Motor neuron (in vitro differentiated cells): ENCODE results near the gene CNGA3. TPM values are rescaled to one million over a fixed set of nuclear protein-coding genes. Genes with fewer than 3 reads are reported as not detected.

ENCODE experiments used
- ATAC-seq, 8 experiments: fragments of 200-7000 bp; cut with Tn5 transposase; replicated peaks in 6 of 8; 2 replicates each; pipeline ENCODE4 v1.8.0; 2021; ENCODE audit warnings: mild to moderate bottlenecking in 8 of 8, moderate library complexity in 8 of 8
- H3K27ac ChIP-seq, 2 donors: fragments of 250-450 bp; sonication (Bioruptor Pico); 2 replicates each; pipeline ENCODE4 v1.9.0; 2021; ENCODE audit warnings: antibody characterized with exemption in 2 of 2, mild to moderate bottlenecking in 2 of 2, moderate library complexity in 1 of 2
- H3K4me1 ChIP-seq, 2 donors: fragments of 250-450 bp; sonication (Bioruptor Pico); replicated peaks in 1 of 2; 2 replicates each; pipeline ENCODE4 v1.6.1; 2021; ENCODE audit warnings: antibody characterized with exemption in 2 of 2, mild to moderate bottlenecking in 2 of 2, moderate library complexity in 1 of 2
- H3K4me3 ChIP-seq, 5 donors: fragments of 250-450 bp; sonication (Bioruptor Pico); 2 replicates each; pipeline ENCODE4 v1.9.0; 2021; ENCODE audit warnings: antibody characterized with exemption in 5 of 5, mild to moderate bottlenecking in 5 of 5, moderate library complexity in 4 of 5
- WGBS, 10 experiments: fragments of 450-650 bp; shearing (Covaris generic); methylation state at CpG; one replicate each; pipeline ENCODE4 v1.0.0; 2022; 5-methylcytosine and 5-hydroxymethylcytosine counted together
- in situ Hi-C, 9 experiments: fragments of 400-800 bp; cut with MboI; loops; one replicate each; pipeline ENCODE4 v1.15.0; 2021; ENCODE audit warnings: low sequenced_read_pairs in 9 of 9, low pct_unique_long_range_greater_than_20kb in 2 of 9; ENCODE audit not compliant: unreplicated experiment in 9 of 9
- total RNA-seq, 8 experiments: library from RNA; unstranded; fragments of 300-600 nt; gene quantifications; 2 replicates each; pipeline versions ENCODE4 v1.2.3 to v1.2.4, GENCODE V29; 2022

Gene CNGA3
- total RNA-seq, 8 experiments from 2014 or later: 1.1 to 13.5 (median 3.1) TPM

DNA sequence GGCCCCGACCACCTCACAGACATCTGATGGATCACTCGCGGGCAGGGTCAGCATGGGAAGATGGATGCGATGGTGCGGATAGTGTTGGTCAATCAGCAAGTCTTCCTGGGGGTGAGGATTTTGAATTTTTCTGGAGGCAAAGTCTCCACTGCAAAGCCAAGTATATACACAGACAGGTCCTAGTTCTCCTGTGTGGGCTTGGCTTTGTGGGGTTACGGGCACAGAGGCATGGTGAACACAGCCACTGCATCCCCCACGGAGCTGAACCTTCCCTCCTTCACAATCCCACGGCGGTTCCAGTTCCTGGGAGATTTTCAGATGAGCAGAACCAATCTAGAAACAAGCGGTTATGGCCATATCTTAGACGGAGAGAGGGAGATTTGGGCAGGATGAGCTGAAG lies 35.8 kb downstream of the CNGA3 start:
- ATAC-seq: no peak
- Histone ChIP-seq H3K4me1 (peaks cover 17% of the 10 kb centered on the region in 2 donors), H3K27ac (no peak overlapping the region), H3K4me3 (no peak overlapping the region)
- WGBS, 10 experiments: 20 to 100% (median 87%) methylated on average over 2 to 10 of the region's 11 CpGs; no CpG with 5 or more reads in 4 of the 10 experiments
- in situ Hi-C loops: loop anchor here in 7 of 9 experiments (10.0 to 25.0 kb wide), 4 partner anchors 370 to 645 kb away; no protein-coding TSS in a partner anchor

DNA sequence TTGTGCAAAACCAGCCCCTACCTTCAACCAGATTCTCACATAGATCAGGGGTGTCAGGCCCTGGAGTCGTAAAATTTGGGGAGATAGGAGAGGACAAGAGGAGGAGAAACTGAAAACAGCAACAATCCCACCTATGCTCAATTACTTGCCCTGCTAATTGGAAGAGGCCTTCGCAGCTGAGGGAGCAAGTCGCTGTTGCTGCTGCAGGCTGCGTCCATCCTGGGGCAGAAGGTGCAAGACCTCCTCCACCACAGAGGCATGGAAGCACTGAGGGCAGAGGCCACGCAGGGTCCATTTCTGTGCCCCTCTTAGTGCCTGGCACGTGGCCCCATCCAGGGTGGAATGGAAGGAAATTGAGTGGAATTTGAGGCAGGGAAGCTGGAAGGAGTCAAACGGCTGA lies 36.5 kb downstream of the CNGA3 start:
- in situ Hi-C loops: loop anchor here in 7 of 9 experiments (10.0 to 25.0 kb wide), 4 partner anchors 370 to 645 kb away; no protein-coding TSS in a partner anchor
- ATAC-seq: no peak
- peaks cover 10 to 11% of the 10 kb centered on the region in 2 donors for H3K4me1 ChIP-seq
- WGBS, 10 experiments: 37 to 83% (median 69%) methylated on average over 1 to 5 of the region's 7 CpGs; no CpG with 5 or more reads in 4 of the 10 experiments
- H3K4me3 ChIP-seq: no peak overlapping the region
- no peak overlapping the region for H3K27ac ChIP-seq

DNA sequence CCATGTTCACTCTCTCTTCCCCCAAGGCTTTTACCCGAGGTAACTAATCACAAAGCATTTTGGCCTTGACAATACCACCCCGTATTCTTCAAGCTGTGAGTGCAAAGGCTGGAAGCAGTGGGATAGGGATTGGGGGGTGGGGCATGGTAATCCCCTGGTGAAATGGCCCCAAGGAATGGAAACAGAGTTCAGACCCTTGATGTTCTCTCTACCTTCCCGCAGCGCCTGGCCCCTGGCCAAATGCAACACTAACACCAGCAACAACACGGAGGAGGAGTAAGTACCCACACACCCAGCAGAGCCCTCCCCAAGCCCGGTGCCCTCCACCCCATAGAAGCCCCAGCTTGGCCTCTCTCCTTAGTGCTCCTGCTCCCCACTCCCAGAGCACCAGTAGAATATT lies 36.9 kb downstream of the CNGA3 start:
- WGBS, 10 experiments: 0 to 60% (median 40%) methylated on average over 1 to 6 of the region's 6 CpGs; no CpG with 5 or more reads in 7 of the 10 experiments
- ATAC-seq: no peak
- in situ Hi-C loops: loop anchor here in 7 of 9 experiments (10.0 to 25.0 kb wide), 4 partner anchors 371 to 646 kb away; no protein-coding TSS in a partner anchor

DNA sequence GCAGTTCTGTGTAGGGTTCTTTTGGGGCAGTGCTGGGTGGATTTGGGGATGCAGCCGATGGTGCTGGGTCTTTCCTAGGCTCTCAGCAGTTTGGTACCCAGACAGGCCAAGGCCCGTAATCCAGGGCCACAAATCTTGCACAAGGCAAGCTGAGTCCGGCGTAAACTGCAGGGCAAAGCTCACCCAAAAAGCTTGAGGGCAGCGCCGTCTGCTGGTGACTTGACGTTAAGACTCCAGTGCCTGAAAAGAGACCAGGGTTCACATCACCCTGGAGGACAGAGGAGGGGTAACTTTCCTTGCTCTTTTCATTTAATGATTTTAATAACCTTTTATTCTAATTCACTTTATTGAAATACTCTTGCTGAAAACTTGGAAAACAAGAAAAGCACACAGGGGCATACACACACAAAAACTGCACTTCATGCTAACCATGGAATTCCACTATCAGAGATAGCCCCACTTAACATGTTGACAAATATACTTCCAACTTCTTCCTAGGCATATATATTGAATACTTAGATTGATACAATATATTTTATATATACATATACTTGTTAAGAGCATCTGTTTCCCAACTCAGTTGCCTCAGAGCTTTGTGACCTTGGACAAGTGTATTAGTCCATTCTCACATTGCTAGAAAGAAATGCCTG lies 38.9 kb downstream of the CNGA3 start:
- H3K4me1 ChIP-seq: peaks cover 2 to 10% of the 10 kb centered on the region in 2 donors
- ATAC-seq: peak; percentile 90 to 100 (median 94)
- WGBS, 10 experiments: 3 to 11% (median 8%) methylated on average over 2 to 7 of the region's 7 CpGs; no CpG with 5 or more reads in 7 of the 10 experiments
- H3K4me3 ChIP-seq: no peak overlapping the region
- H3K27ac ChIP-seq: no peak overlapping the region
- in situ Hi-C loops: loop anchor here in 7 of 9 experiments (10.0 to 25.0 kb wide), 4 partner anchors 373 to 648 kb away; no protein-coding TSS in a partner anchor

More for the DNA sequence above, 36.9 kb downstream of the CNGA3 start:
- H3K4me3 ChIP-seq: no peak overlapping the region
- peaks cover 6% of the 10 kb centered on the region in 2 donors for H3K4me1 ChIP-seq
- no peak overlapping the region for H3K27ac ChIP-seq

DNA sequence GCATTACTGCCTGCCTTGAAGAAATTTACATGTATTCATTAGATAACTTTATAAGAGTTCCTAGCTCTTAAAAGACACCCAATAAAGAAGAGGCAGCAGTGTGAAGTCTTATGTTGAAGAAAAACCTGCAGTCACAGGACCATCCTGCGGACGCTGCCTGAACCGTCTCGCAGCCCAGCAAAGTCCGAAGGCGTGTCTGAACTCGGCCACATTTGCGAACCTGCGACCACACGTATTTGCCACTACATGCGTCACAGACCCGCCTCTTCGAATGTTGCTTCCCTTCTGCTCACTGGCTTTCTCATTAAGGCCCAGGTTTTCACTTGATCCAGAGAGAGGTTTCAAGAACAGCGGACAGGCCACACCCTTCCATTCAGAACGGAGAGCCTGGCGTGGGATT lies 41.2 kb downstream of the CNGA3 start:
- peaks cover 2 to 10% of the 10 kb centered on the region in 2 donors for H3K4me1 ChIP-seq
- in situ Hi-C loops: loop anchor here in 7 of 9 experiments (10.0 to 25.0 kb wide), 4 partner anchors 375 to 650 kb away; no protein-coding TSS in a partner anchor
- ATAC-seq: no peak
- 80 to 100% (median 89%) methylated on average over 2 to 15 of the region's 16 CpGs; no CpG with 5 or more reads in 4 of the 10 experiments for WGBS, 10 experiments
- H3K27ac ChIP-seq: no peak overlapping the region
- no peak overlapping the region for H3K4me3 ChIP-seq

DNA sequence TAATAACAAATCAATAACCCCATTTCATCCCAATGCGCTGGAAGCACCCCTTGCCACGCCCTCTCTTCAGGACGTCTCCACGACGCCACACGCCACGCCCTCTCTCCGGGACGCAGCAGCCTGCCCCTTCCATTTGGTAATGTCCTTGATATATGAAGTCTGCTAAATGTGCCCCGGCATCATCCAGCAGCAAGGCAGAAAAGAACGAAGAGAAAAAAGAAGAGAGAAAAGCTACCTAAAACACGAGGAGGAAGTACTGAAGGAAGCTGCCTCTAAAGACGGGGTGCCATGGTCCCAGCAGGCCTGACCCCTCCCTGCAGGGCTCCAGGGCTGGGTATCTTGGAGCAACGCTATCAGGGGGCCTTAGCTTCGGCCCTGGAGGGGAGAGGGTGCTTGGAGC lies 41.8 kb downstream of the CNGA3 start:
- in situ Hi-C loops: loop anchor here in 7 of 9 experiments (10.0 to 25.0 kb wide), 4 partner anchors 376 to 651 kb away; no protein-coding TSS in a partner anchor
- Histone ChIP-seq H3K4me1 (peaks cover 2 to 10% of the 10 kb centered on the region in 2 donors), H3K4me3 (no peak overlapping the region), H3K27ac (no peak overlapping the region)
- ATAC-seq: no peak
- WGBS, 10 experiments: 62 to 91% (median 80%) methylated on average over 1 to 14 of the region's 15 CpGs; no CpG with 5 or more reads in 3 of the 10 experiments

DNA sequence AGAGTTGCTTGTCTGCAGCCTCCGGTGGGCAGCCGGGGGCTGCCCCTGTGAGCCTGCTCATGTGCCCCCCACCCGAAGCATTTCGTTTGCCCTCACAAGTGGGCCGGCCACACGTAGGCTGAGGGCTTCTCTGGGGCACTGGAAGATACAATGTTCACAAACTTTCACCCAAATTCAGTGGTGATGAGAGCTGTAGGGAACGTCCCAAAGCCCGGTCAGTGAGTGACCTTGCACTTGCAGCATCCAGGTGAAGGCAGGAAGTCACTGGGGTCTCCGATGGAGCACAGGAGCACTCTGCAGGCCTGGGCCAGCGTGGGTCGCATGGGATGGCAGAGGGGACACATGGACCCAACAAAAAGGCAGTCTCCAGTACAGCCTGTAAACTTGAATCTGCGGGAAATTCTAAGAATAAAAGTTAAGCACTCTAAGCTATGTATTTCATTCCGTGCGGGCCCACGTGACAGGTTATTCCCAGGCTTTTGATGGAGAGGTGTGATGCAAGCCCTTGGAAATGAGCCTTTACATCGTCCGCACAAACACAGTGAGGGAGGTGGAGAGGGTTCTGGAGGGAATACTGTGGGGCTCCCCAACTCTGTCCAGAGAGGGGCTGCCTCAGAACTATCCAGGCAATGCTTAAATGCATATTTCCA lies 42.5 kb downstream of the CNGA3 start:
- peak in 5 of 8 experiments; percentile 46 to 79 (median 62) for ATAC-seq
- Histone ChIP-seq H3K27ac (no peak overlapping the region), H3K4me3 (no peak overlapping the region), H3K4me1 (peaks cover 2 to 10% of the 10 kb centered on the region in 2 donors)
- in situ Hi-C loops: loop anchor here in 7 of 9 experiments (10.0 to 25.0 kb wide), 4 partner anchors 376 to 651 kb away; no protein-coding TSS in a partner anchor
- WGBS, 10 experiments: 60 to 95% (median 81%) methylated on average over 1 to 7 of the region's 17 CpGs; no CpG with 5 or more reads in 2 of the 10 experiments

DNA sequence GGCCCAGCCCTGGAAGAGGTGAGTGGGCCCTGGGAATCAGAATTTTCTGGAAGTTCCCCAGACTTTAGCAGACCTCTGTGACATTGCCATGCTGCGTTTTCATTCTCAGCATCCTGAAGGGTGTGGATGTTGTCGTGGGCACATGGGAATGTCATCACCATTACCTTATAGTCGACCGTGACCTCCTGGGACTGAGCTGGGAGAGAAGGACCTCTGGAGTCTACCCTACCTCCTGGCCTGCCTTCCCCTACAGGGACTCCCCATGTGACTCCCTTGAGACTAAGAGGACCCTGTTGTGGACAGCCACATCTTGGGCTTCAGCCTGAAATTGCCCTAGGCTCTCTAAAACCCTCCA lies 43.0 kb downstream of the CNGA3 start:
- Histone ChIP-seq H3K4me3 (no peak overlapping the region), H3K27ac (no peak overlapping the region), H3K4me1 (peaks cover 2 to 13% of the 10 kb centered on the region in 2 donors)
- WGBS, 10 experiments: 20 to 90% (median 90%) methylated on average over 1 to 2 of the region's 4 CpGs; no CpG with 5 or more reads in 7 of the 10 experiments
- in situ Hi-C loops: loop anchor here in 7 of 9 experiments (10.0 to 25.0 kb wide), 4 partner anchors 377 to 652 kb away; no protein-coding TSS in a partner anchor
- peak in 3 of 8 experiments; percentile 10 to 35 (median 19) for ATAC-seq

DNA sequence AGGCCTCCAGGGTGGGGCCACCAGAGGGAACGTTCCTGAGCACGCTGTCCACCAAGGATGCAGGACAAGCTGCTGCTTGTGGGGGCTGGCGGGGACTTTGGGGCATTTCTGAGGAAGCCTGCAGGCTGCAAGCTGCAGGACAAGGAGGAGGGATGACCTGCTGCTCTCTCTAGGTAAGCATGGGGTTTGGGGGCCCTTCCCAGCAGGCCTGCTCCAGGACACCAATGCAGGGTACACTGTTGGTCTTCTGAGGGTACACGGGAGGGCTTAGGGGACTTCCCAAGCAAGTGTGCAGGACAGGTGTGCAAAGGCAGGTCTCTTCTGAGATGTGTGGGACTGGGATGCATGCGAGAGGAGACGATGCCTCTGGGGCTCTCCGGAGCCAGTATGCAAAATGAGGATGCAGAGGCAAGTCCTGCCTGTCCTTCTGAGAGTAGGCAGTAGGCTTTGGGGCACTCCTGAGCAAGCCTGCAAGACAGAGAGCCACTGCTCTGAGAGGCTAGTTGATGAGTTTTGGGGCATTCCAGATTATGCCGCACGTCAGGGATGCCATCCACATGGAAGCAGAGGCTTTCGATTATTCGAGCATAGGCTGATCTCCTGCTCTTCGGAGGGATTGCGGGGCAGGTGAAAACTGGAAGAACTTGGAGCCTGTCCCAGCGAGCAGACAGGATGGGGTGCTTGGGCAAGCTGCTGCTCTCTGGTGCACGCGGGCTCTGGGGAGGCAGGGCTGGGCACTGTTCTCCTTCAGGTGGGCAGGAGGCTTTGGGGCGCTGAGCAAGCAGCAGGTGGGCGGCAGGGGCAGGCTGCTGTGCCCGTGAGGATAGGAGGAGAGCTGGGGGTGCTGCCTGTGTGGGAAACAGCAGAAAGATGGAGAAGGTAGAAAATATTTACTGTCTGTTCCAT lies 44.6 kb downstream of the CNGA3 start:
- Histone ChIP-seq H3K4me3 (no peak overlapping the region), H3K27ac (no peak overlapping the region), H3K4me1 (peaks cover 0 to 13% of the 10 kb centered on the region in 2 donors)
- no peak for ATAC-seq
- in situ Hi-C loops: loop anchor here in 5 of 9 experiments (25.0 kb wide), 3 partner anchors 379 to 654 kb away; no protein-coding TSS in a partner anchor
- WGBS, 10 experiments: 44 to 91% (median 71%) methylated on average over 1 to 11 of the region's 19 CpGs; no CpG with 5 or more reads in 3 of the 10 experiments

DNA sequence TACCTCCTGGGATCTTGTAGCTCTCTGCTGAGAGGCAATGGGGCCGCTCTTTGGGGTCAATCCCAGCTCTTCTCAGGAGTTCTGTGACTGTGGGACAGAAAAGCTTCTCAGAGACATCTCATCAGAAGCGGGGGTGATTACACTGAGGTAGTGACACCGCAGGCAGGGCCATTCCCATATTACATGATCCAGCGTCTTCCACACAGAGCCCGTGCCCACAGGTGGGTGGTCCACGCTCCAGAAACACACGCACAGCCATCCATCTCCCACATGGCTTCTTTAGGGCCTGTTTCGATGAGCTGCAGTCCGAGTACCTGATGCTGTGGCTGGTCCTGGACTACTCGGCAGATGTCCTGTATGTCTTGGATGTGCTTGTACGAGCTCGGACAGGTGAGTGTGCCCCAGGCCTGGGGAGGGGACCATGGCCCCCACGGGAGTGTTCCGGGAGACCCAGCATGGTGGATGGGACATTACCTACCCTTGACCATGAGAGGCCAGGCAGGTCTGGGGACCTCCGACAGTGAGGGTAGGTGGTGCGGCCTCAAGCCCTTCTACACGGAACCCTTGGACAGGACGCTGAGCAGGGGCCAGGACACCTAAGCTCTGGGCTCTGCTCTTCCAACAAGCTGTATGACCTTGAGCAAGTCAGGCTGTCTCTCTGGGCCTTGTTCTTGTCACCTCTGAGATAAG lies 45.5 kb downstream of the CNGA3 start:
- WGBS, 10 experiments: 60 to 97% (median 87%) methylated on average over 1 to 5 of the region's 18 CpGs; no CpG with 5 or more reads in 3 of the 10 experiments
- H3K4me1 ChIP-seq: peaks cover 0 to 13% of the 10 kb centered on the region in 2 donors
- H3K27ac ChIP-seq: no peak overlapping the region
- in situ Hi-C loops: loop anchor here in 5 of 9 experiments (25.0 kb wide), 3 partner anchors 379 to 654 kb away; no protein-coding TSS in a partner anchor
- ATAC-seq: no peak
- no peak overlapping the region for H3K4me3 ChIP-seq

DNA sequence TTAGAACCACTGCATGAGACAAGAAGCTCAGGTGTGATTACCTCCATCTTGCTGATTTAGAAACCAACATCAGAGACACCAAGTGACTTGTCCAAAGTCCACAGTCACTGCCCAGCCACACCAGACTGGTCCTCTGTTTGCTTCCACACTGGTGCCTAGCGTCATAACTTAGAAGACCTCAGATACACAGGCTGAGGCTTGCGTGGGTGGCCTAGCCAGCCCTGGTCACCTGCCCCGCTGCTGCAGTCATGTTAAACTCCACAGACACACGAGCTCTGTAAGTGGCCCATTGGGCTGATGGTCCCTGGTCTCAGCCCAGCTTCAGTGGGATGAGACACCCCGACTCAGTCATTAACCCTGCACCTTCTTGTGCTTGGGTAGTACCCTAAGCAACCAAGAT lies 47.1 kb downstream of the CNGA3 start:
- 0 to 100% (median 90%) methylated on average over 1 to 4 of the region's 5 CpGs; no CpG with 5 or more reads in 5 of the 10 experiments for WGBS, 10 experiments
- in situ Hi-C loops: loop anchor here in 5 of 9 experiments (25.0 kb wide), 3 partner anchors 381 to 656 kb away; no protein-coding TSS in a partner anchor
- H3K27ac ChIP-seq: no peak overlapping the region
- H3K4me1 ChIP-seq: peaks cover 0 to 13% of the 10 kb centered on the region in 2 donors
- no peak overlapping the region for H3K4me3 ChIP-seq
- no peak for ATAC-seq
